ENCODE results near the gene DTNB. TPM values are rescaled to one million over a fixed set of nuclear protein-coding genes. Genes with fewer than 3 reads are reported as not detected.

DTNB gene
- total and polyA plus RNA-seq, 10 of the 15 experiments (the other 5 are each of a cell fraction or from before 2014, with no cell fraction given), result 4.5 to 30.6 (median 11.9) TPM

DNA sequence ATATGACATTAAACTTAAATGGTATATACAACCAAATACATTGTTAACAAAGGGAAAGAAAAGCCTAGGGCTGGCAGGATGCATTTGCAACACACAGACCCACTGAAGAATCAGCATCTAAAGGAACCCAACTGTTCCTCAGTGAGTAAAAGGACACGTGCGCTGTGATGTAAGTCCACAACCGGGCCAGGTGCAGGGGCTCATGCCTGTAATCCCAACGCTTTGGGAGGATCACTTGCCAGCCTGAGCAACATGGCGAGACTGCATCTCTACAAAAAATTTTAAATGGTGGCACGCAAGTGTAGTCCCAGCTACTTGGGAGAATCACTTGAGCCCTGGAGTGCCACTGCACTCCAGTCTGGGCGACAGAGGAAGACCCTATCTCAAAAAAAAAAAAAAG lies 3.9 kb downstream of the DTNB start:
- POLR2A ChIA-PET, result no interaction called here
- Histone ChIP-seq H3K27ac (ENCODE audit: control insufficient read depth, insufficient read depth) (no peak overlapping the region), H3K79me2 (ENCODE audit: control insufficient read depth, insufficient read depth, low read length) (no peaks in the 10 kb centered on the region; the same call in none of the 2 replicates), H3K27me3 (replicated peaks in 1 of 2; ENCODE audit: control insufficient read depth in 2 of 2, insufficient read depth in 2 of 2, low read length in 1 of 2) (peaks cover 0 to 3% of the 10 kb centered on the region in 2 experiments; a peak in 1 of 4 replicates), H3K9me3 (replicated peaks; ENCODE audit: control insufficient read depth, insufficient read depth, low read length) (no peaks in the 10 kb centered on the region), H3K4me3 (no peak overlapping the region), H3K4me1 (ENCODE audit: control insufficient read depth, insufficient read depth, low read length) (peaks cover 10% of the 10 kb centered on the region), H3K9ac (ENCODE audit: control insufficient read depth, insufficient read depth, low read length) (no peak overlapping the region), H3K4me2 (ENCODE audit: control insufficient read depth, insufficient read depth) (no peak overlapping the region), H4K20me1 (ENCODE audit: control insufficient read depth, insufficient read depth) (no peaks in the 10 kb centered on the region), H2AFZ (ENCODE audit: control insufficient read depth, low read depth, low read length) (no peak overlapping the region), H3K36me3 (ENCODE audit: control insufficient read depth in 2 of 2, insufficient read depth in 2 of 2, low read length in 1 of 2) (no peaks in the 10 kb centered on the region)
- FAIRE-seq (no peak), DNase-seq (ENCODE audit: low read depth, low spot score) (no peak), ATAC-seq (no peak)
- TF ChIP-seq JUNB (IDR thresholded peaks at IDR 0.05) (no peak), CBX5 (IDR thresholded peaks at IDR 0.05; ENCODE audit: low read depth) (no peak), SREBF1 (IDR thresholded peaks at IDR 0.05; ENCODE audit: low read length) (no peak), ZNF274 (IDR thresholded peaks at IDR 0.05; ENCODE audit: insufficient read depth, insufficient read length) (no peak), KLF5 (IDR thresholded peaks at IDR 0.05; ENCODE audit: partially characterized antibody) (no peak)
- BruUV-seq (replicated peaks), result no TSS peak
- 80% methylated on average over 7 of the region's 7 CpGs for WGBS (ENCODE audit: insufficient coverage, insufficient replicate concordance, low lambda C conversion rate, missing lambda C conversion rate)
- RAD21 ChIA-PET (ENCODE audit: unreplicated experiment), result no interaction called here
- intact Hi-C loops (cut with micrococcal nuclease; ENCODE audit: unreplicated experiment) (no loop called here), in situ Hi-C loops (cut with MboI) (no loop called here)
- SMC1A ChIA-PET (ENCODE audit: uncharacterized antibody, unreplicated experiment), result no interaction called here
- CTCF ChIA-PET, result no interaction called here

DNA sequence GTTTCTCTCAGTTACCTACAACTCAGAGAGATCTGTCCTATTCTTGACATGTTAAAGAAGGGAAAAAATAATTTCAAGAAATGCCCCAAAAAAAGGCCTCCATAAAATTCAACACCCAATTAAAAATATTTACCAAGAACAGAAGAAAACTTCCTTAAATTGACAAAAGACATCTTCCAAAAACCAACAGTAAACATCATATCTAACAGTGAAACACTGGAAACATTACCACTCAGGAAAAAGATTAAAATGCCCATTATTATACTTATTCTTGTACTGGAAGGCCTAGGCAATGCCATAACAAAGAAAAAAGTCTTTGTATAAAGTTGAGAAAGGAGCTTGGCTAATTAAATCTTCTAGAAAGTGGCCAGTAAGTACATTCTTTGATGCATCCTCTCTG lies 7.2 kb downstream of the DTNB start:
- no peak overlapping the region for H3K4me2 ChIP-seq (ENCODE audit: control insufficient read depth, insufficient read depth)
- FAIRE-seq (no peak), DNase-seq (ENCODE audit: low read depth, low spot score) (no peak), ATAC-seq (no peak)
- H3K4me1 ChIP-seq (ENCODE audit: control insufficient read depth, insufficient read depth, low read length), result no peaks in the 10 kb centered on the region
- intact Hi-C loops (cut with micrococcal nuclease; ENCODE audit: unreplicated experiment), result no loop called here
- H3K9ac ChIP-seq (ENCODE audit: control insufficient read depth, insufficient read depth, low read length), result no peak overlapping the region
- POLR2A ChIA-PET, result interaction anchor here (1.5 kb wide), 1 partner anchor 19 kb away, joined by 6 read pairs; no protein-coding TSS in a partner anchor
- SMC1A ChIA-PET (ENCODE audit: uncharacterized antibody, unreplicated experiment), result interaction anchor here (0.8 to 6.1 kb wide), 5 partner anchors 19 to 147 kb away, joined by 3 to 72 read pairs (median 6); no protein-coding TSS in a partner anchor
- no peak overlapping the region for H2AFZ ChIP-seq (ENCODE audit: control insufficient read depth, low read depth, low read length)
- no peaks in the 10 kb centered on the region for H3K9me3 ChIP-seq (replicated peaks; ENCODE audit: control insufficient read depth, insufficient read depth, low read length)
- RAD21 ChIA-PET (ENCODE audit: unreplicated experiment), result interaction anchor here (6.2 kb wide), 1 partner anchor 59 kb away, joined by 59 read pairs; no protein-coding TSS in a partner anchor
- no peaks in the 10 kb centered on the region for H3K27me3 ChIP-seq (replicated peaks in 1 of 2; ENCODE audit: control insufficient read depth in 2 of 2, insufficient read depth in 2 of 2, low read length in 1 of 2)
- H4K20me1 ChIP-seq (ENCODE audit: control insufficient read depth, insufficient read depth), result no peaks in the 10 kb centered on the region
- H3K4me3 ChIP-seq, result no peak overlapping the region
- no peaks in the 10 kb centered on the region for H3K36me3 ChIP-seq (ENCODE audit: control insufficient read depth in 2 of 2, insufficient read depth in 2 of 2, low read length in 1 of 2)
- CTCF ChIA-PET, result interaction anchor here (0.7 to 6.1 kb wide), 8 partner anchors 10 to 500 kb away, joined by 3 to 136 read pairs (median 6); no protein-coding TSS in a partner anchor
- BruUV-seq (replicated peaks), result no TSS peak
- in situ Hi-C loops (cut with MboI), result no loop called here
- H3K27ac ChIP-seq (ENCODE audit: control insufficient read depth, insufficient read depth), result no peak overlapping the region
- TF ChIP-seq ZNF384 (IDR thresholded peaks at IDR 0.05; ENCODE audit: borderline replicate concordance, low read depth, low read length) (no peak), EP300 (IDR thresholded peaks at IDR 0.05; ENCODE audit: borderline replicate concordance in 1 of 2, control insufficient read depth in 1 of 2, low read depth in 2 of 2, low read length in 2 of 2) (no peak), BACH1 (IDR thresholded peaks at IDR 0.05; ENCODE audit: borderline replicate concordance) (no peak), ESRRA (IDR thresholded peaks at IDR 0.05; ENCODE audit: low read length) (no peak), TCF12 (IDR thresholded peaks at IDR 0.05; ENCODE audit: low read depth, low read length) (no peak), GABPA (IDR thresholded peaks at IDR 0.05; ENCODE audit: low read depth) (no peak)
- TF ChIP-seq, protein P1, sequence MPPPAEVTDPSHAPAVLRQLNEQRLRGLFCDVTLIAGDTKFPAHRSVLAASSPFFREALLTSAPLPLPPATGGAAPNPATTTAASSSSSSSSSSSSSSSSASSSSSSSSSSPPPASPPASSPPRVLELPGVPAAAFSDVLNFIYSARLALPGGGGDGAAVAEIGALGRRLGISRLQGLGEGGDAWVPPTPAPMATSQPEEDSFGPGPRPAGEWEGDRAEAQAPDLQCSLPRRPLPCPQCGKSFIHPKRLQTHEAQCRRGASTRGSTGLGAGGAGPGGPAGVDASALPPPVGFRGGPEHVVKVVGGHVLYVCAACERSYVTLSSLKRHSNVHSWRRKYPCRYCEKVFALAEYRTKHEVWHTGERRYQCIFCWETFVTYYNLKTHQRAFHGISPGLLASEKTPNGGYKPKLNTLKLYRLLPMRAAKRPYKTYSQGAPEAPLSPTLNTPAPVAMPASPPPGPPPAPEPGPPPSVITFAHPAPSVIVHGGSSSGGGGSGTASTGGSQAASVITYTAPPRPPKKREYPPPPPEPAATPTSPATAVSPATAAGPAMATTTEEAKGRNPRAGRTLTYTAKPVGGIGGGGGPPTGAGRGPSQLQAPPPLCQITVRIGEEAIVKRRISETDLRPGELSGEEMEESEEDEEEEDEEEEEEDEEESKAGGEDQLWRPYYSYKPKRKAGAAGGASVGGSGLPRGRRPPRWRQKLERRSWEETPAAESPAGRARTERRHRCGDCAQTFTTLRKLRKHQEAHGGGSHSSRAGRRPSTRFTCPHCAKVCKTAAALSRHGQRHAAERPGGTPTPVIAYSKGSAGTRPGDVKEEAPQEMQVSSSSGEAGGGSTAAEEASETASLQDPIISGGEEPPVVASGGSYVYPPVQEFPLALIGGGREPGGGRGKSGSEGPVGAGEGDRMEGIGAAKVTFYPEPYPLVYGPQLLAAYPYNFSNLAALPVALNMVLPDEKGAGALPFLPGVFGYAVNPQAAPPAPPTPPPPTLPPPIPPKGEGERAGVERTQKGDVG (CRISPR knock-in tag; IDR thresholded peaks at IDR 0.05), result no peak
- no peaks in the 10 kb centered on the region for H3K79me2 ChIP-seq (ENCODE audit: control insufficient read depth, insufficient read depth, low read length)

Data from GM12878 (cell line).